SK-N-SH treated with all-trans-retinoic acid at 6 μM for 48 hours (cell line): ENCODE measurements around the gene COL4A4.

ENCODE experiments used
- ARNTL ChIP-seq: fragments of 450-650 bp; formaldehyde crosslinking; IDR thresholded peaks from 2 replicates; pipeline ENCODE4 v1.5.0; 2020; ENCODE audit warnings: low read depth, mild to moderate bottlenecking, moderate library complexity, borderline replicate concordance
- BACH2 ChIP-seq: fragments of 250-450 bp; sonication (Bioruptor Pico); IDR thresholded peaks from 2 replicates; pipeline ENCODE4 v1.9.0; 2021; ENCODE audit warnings: mild to moderate bottlenecking, borderline replicate concordance
- GLIS3 ChIP-seq: fragments of 250-450 bp; sonication (Bioruptor Pico); IDR thresholded peaks from 2 replicates; pipeline ENCODE4 v1.5.0; 2020; ENCODE audit warnings: mild to moderate bottlenecking, moderate library complexity
- PPARA ChIP-seq: fragments of 250-450 bp; sonication (Bioruptor Pico); IDR thresholded peaks from 2 replicates; pipeline ENCODE4 v1.5.0; 2020; ENCODE audit warnings: mild to moderate bottlenecking, borderline replicate concordance
- ZC3H10 ChIP-seq: fragments of 250-450 bp; sonication (Bioruptor Pico); IDR thresholded peaks from 2 replicates; pipeline ENCODE4 v1.5.1; 2021; ENCODE audit warnings: mild to moderate bottlenecking, moderate library complexity
- ZFP3 ChIP-seq: fragments of 250-450 bp; sonication (Bioruptor Pico); IDR thresholded peaks from 2 replicates; pipeline ENCODE4 v1.5.0; 2020; ENCODE audit warnings: mild to moderate bottlenecking, moderate library complexity
- ZFP30 ChIP-seq: fragments of 450-650 bp; formaldehyde crosslinking; IDR thresholded peaks from 2 replicates; pipeline ENCODE4 v1.5.0; 2022; ENCODE audit warnings: mild to moderate bottlenecking, moderate library complexity
- ZNF565 ChIP-seq: fragments of 450-650 bp; formaldehyde crosslinking; conservative IDR thresholded peaks from 2 replicates; pipeline ENCODE4 v1.5.0; 2020; ENCODE audit warnings: low read depth, mild to moderate bottlenecking, moderate library complexity
- ZNF70 ChIP-seq: fragments of 450-650 bp; formaldehyde crosslinking; IDR thresholded peaks from 2 replicates; pipeline ENCODE4 v1.5.0; 2020; ENCODE audit warnings: mild to moderate bottlenecking, moderate library complexity
- ZNF8 ChIP-seq: fragments of 450-650 bp; formaldehyde crosslinking; IDR thresholded peaks from 2 replicates; pipeline ENCODE4 v1.5.0; 2020; ENCODE audit warnings: mild to moderate bottlenecking, moderate library complexity
- TF ChIP-seq, protein P1 (sequence below): fragments of 250-450 bp; sonication (Bioruptor Pico); IDR thresholded peaks from 2 replicates; pipeline ENCODE4 v1.5.1; 2020; ENCODE audit warnings: low read depth, mild to moderate bottlenecking, moderate library complexity
- TF ChIP-seq, protein P2 (sequence below): fragments of 250-450 bp; sonication (Bioruptor Pico); IDR thresholded peaks from 2 replicates; pipeline ENCODE4 v1.8.0; 2021; ENCODE audit warnings: low read depth, mild to moderate bottlenecking, moderate library complexity, borderline replicate concordance
- TF ChIP-seq, protein P3 (sequence below): fragments of 250-450 bp; sonication (Bioruptor Pico); IDR thresholded peaks from 2 replicates; pipeline ENCODE4 v1.8.0; 2020; ENCODE audit warnings: mild to moderate bottlenecking, moderate library complexity, borderline replicate concordance

GRCh38 chr2:227117852-227118251 lies 46.2 kb downstream of the COL4A4 start:
- TF ChIP-seq GLIS3 (CRISPR knock-in tag), result no peak
- TF ChIP-seq ZFP30 (CRISPR knock-in tag), result no peak
- no peak for TF ChIP-seq ZFP3 (CRISPR knock-in tag)
- TF ChIP-seq, protein P1, sequence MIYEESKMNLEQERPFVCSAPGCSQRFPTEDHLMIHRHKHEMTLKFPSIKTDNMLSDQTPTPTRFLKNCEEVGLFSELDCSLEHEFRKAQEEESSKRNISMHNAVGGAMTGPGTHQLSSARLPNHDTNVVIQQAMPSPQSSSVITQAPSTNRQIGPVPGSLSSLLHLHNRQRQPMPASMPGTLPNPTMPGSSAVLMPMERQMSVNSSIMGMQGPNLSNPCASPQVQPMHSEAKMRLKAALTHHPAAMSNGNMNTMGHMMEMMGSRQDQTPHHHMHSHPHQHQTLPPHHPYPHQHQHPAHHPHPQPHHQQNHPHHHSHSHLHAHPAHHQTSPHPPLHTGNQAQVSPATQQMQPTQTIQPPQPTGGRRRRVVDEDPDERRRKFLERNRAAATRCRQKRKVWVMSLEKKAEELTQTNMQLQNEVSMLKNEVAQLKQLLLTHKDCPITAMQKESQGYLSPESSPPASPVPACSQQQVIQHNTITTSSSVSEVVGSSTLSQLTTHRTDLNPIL (CRISPR knock-in tag), result no peak
- no peak for TF ChIP-seq PPARA (CRISPR knock-in tag)
- TF ChIP-seq ZNF70 (CRISPR knock-in tag), result no peak
- no peak for TF ChIP-seq BACH2 (CRISPR knock-in tag)
- TF ChIP-seq ZC3H10 (CRISPR knock-in tag), result no peak
- TF ChIP-seq ZNF565, result no peak
- no peak for TF ChIP-seq ZNF8 (CRISPR knock-in tag)
- TF ChIP-seq ARNTL, result no peak
- TF ChIP-seq, protein P2, sequence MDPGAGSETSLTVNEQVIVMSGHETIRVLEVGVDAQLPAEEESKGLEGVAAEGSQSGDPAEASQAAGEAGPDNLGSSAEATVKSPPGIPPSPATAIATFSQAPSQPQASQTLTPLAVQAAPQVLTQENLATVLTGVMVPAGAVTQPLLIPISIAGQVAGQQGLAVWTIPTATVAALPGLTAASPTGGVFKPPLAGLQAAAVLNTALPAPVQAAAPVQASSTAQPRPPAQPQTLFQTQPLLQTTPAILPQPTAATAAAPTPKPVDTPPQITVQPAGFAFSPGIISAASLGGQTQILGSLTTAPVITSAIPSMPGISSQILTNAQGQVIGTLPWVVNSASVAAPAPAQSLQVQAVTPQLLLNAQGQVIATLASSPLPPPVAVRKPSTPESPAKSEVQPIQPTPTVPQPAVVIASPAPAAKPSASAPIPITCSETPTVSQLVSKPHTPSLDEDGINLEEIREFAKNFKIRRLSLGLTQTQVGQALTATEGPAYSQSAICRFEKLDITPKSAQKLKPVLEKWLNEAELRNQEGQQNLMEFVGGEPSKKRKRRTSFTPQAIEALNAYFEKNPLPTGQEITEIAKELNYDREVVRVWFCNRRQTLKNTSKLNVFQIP (CRISPR knock-in tag), result no peak
- TF ChIP-seq, protein P3, sequence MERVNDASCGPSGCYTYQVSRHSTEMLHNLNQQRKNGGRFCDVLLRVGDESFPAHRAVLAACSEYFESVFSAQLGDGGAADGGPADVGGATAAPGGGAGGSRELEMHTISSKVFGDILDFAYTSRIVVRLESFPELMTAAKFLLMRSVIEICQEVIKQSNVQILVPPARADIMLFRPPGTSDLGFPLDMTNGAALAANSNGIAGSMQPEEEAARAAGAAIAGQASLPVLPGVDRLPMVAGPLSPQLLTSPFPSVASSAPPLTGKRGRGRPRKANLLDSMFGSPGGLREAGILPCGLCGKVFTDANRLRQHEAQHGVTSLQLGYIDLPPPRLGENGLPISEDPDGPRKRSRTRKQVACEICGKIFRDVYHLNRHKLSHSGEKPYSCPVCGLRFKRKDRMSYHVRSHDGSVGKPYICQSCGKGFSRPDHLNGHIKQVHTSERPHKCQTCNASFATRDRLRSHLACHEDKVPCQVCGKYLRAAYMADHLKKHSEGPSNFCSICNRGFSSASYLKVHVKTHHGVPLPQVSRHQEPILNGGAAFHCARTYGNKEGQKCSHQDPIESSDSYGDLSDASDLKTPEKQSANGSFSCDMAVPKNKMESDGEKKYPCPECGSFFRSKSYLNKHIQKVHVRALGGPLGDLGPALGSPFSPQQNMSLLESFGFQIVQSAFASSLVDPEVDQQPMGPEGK (CRISPR knock-in tag), result no peak
